SK-N-SH (cell line): Measurements from ENCODE around the gene FAM241A. TPM values are rescaled to one million over a fixed set of nuclear protein-coding genes. Genes with fewer than 3 reads are reported as not detected.

Source experiments
- CTCF ChIA-PET: fragments of 300-600, 350-600 bp; formaldehyde crosslinking; extraction: SDS; loops from one replicate; lab custom pipeline; 2021; lab: Yijun Ruan, JAX
- POLR2A ChIA-PET: fragments of 350-600 bp; sonication (Branson Sonifier 250); formaldehyde crosslinking; extraction: SDS; loops from one replicate; lab custom pipeline; 2020; ENCODE audit warnings: antibody characterized with exemption, inconsistent platforms; lab: Yijun Ruan, JAX
- DNase-seq: peaks from one replicate; pipeline ENCODE4 v3.0.0; 2012
- H2AFZ ChIP-seq: fragments of 200-600 bp; sonication (generic); 2 replicates; pipeline ENCODE4 v1.8.1; 2016; ENCODE audit warnings: antibody characterized with exemption, mild to moderate bottlenecking, low read depth
- H3F3A ChIP-seq: fragments of 200-600 bp; sonication (generic); replicated peaks from 2 replicates; pipeline ENCODE3; 2016; ENCODE audit warnings: antibody characterized with exemption, mild to moderate bottlenecking; ENCODE audit not compliant: insufficient read depth
- H3K27ac ChIP-seq, 2 experiments: fragments of 200-500 bp in 1 of 2; fragments of 200-600 bp in 1 of 2; sonication (Bioruptor generic) in 1 of 2; sonication (generic), shearing (Covaris generic) in 1 of 2; 2 replicates each; pipeline versions ENCODE4 v1.5.1 to v1.6.1; 2014 to 2016; ENCODE audit warnings: low read depth in 2 of 2, inconsistent platforms in 1 of 2, low read length in 1 of 2, mild to moderate bottlenecking in 1 of 2, mixed read lengths in 1 of 2
- H3K27me3 ChIP-seq: fragments of 200-600 bp; sonication (generic), shearing (Covaris generic); 2 replicates; pipeline ENCODE4 v1.6.1; 2016; ENCODE audit warnings: mixed run types; ENCODE audit not compliant: insufficient read depth
- H3K36me3 ChIP-seq, 2 experiments: fragments of 200-500 bp in 1 of 2; fragments of 200-600 bp in 1 of 2; sonication (Bioruptor generic) in 1 of 2; sonication (generic) in 1 of 2; replicated peaks in 1 of 2; 2 replicates each; pipeline versions ENCODE3 to v1.5.1; 2014 to 2016; ENCODE audit warnings: low read length in 1 of 2, mild to moderate bottlenecking in 1 of 2; ENCODE audit not compliant: insufficient read depth in 2 of 2, control insufficient read depth in 1 of 2
- H3K4me1 ChIP-seq, 2 experiments: fragments of 200-500 bp in 1 of 2; fragments of 200-600 bp in 1 of 2; sonication (Bioruptor generic) in 1 of 2; sonication (generic), shearing (Covaris generic) in 1 of 2; 2 replicates each; pipeline versions ENCODE4 v1.5.1 to v1.6.1; 2014 to 2016; ENCODE audit warnings: low read depth in 1 of 2, low read length in 1 of 2, mixed run types in 1 of 2; ENCODE audit not compliant: insufficient read depth in 2 of 2, control insufficient read depth in 1 of 2
- H3K4me2 ChIP-seq: fragments of 200-600 bp; sonication (generic), shearing (Covaris generic); 2 replicates; pipeline ENCODE4 v1.6.1; 2017; ENCODE audit warnings: mixed run types
- H3K4me3 ChIP-seq, 2 experiments: fragments of 200-500 bp in 1 of 2; fragments of 200-600 bp in 1 of 2; sonication (Bioruptor generic) in 1 of 2; sonication (generic), shearing (Covaris generic) in 1 of 2; 2 replicates each; pipeline versions ENCODE4 v1.5.1 to v1.8.1; 2014 to 2016; ENCODE audit warnings: low read depth in 2 of 2, inconsistent platforms in 1 of 2, low read length in 1 of 2, mild to moderate bottlenecking in 1 of 2, mixed read lengths in 1 of 2, moderate library complexity in 1 of 2
- H3K79me2 ChIP-seq: fragments of 200-600 bp; sonication (generic); 2 replicates; pipeline ENCODE4 v1.8.1; 2017; ENCODE audit warnings: mild to moderate bottlenecking; ENCODE audit not compliant: insufficient read depth
- H3K9ac ChIP-seq: fragments of 200-600 bp; sonication (generic); 2 replicates; pipeline ENCODE4 v1.6.1; 2017; ENCODE audit warnings: mixed run types
- H3K9me2 ChIP-seq: fragments of 200-600 bp; sonication (generic); 2 replicates; pipeline ENCODE4 v1.6.1; 2017; ENCODE audit warnings: mixed run types
- H3K9me3 ChIP-seq: fragments of 200-600 bp; sonication (generic); 2 replicates; pipeline ENCODE4 v1.6.1; 2017; ENCODE audit warnings: mixed run types, mild to moderate bottlenecking, moderate library complexity
- H4K20me1 ChIP-seq: fragments of 200-600 bp; sonication (generic); 2 replicates; pipeline ENCODE4 v1.6.1; 2017; ENCODE audit warnings: mild to moderate bottlenecking, mixed run types; ENCODE audit not compliant: insufficient read depth
- CHD2 ChIP-seq: fragments of 150-350 bp; IDR thresholded peaks from 2 replicates; pipeline ENCODE4 v1.6.1; 2018; ENCODE audit warnings: low read length; ENCODE audit not compliant: partially characterized antibody
- ELF1 ChIP-seq: IDR thresholded peaks from 2 replicates; pipeline ENCODE4 v1.4.0; 2012
- EP300 ChIP-seq, 2 experiments: IDR thresholded peaks; 2 replicates each; pipeline versions ENCODE4 v1.4.0 to v1.6.1; 2012; ENCODE audit warnings: borderline replicate concordance in 1 of 2, low read depth in 1 of 2, low read length in 1 of 2
- FOSL2 ChIP-seq: IDR thresholded peaks from 2 replicates; pipeline ENCODE4 v1.4.0; 2012; ENCODE audit warnings: low read depth, mild to moderate bottlenecking, moderate library complexity, borderline replicate concordance
- GATA2 ChIP-seq: sonication (generic); formaldehyde crosslinking; IDR thresholded peaks from 2 replicates; pipeline ENCODE4 v1.5.0; 2020; ENCODE audit warnings: mild to moderate bottlenecking, missing genetic modification reagents
- NRF1 ChIP-seq: IDR thresholded peaks from 2 replicates; pipeline ENCODE4 v1.6.1; 2012; ENCODE audit warnings: low read depth, mild to moderate bottlenecking, low read length
- RCOR1 ChIP-seq: fragments of 150-350 bp; IDR thresholded peaks from 2 replicates; pipeline ENCODE4 v1.6.1; 2017; ENCODE audit warnings: antibody characterized with exemption, low read length
- TCF12 ChIP-seq: IDR thresholded peaks from 2 replicates; pipeline ENCODE4 v1.4.0; 2012
- TEAD4 ChIP-seq: IDR thresholded peaks from 2 replicates; pipeline ENCODE4 v1.4.0; 2012; ENCODE audit warnings: mild to moderate bottlenecking, borderline replicate concordance; ENCODE audit not compliant: insufficient read depth
- USF1 ChIP-seq: IDR thresholded peaks from 2 replicates; pipeline ENCODE4 v1.4.0; 2012; ENCODE audit warnings: low read depth, borderline replicate concordance
- USF2 ChIP-seq: fragments of 150-350 bp; IDR thresholded peaks from 2 replicates; pipeline ENCODE4 v1.6.1; 2017; ENCODE audit warnings: antibody characterized with exemption, low read length, low read depth, borderline replicate concordance
- WGBS: methylation state at CpG from one replicate; pipeline ENCODE4 v1.1.6; 2017; ENCODE audit warnings: low lambda C conversion rate; 5-methylcytosine and 5-hydroxymethylcytosine counted together
- polyA plus RNA-seq, 3 experiments: library from polyadenylated mRNA; depleted of rRNA; stranded (reverse); fragments of >200 nt; gene quantifications; 2 replicates each; pipeline ENCODE4 v1.2.3, GENCODE V29; 2012
- TF ChIP-seq, protein P1 (sequence below): IDR thresholded peaks from 2 replicates; pipeline ENCODE4 v1.6.1; 2012; ENCODE audit warnings: mild to moderate bottlenecking, low read depth, low read length, moderate library complexity
- TF ChIP-seq, protein P2 (sequence below): IDR thresholded peaks from 2 replicates; pipeline ENCODE4 v1.4.0; 2012; ENCODE audit warnings: low read depth

FAM241A gene
- polyA plus RNA-seq, 1 of the 3 experiments (the other 2 are of a cell fraction), result 0.44 TPM

DNA sequence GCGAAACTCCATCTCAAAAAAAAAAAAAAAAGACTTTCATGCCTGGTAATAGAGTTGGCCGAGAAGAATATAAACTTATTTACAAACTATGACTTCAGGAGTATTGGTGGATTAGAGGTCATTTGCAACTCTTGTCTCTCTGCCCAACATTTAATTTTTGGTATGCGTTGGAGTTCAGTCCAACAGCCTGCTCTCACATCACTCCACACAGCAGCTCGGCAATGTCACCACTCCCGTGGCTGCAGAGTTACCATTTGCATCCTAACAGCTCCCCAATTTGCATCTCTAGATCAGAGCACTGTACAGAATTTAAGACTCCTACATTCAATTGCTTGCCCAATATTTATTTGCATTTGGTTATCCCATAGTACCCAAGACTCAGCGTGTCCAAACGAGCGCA is 45.4 kb downstream of the FAM241A start:
- no peaks in the 10 kb centered on the region for H3K27me3 ChIP-seq
- no peak overlapping the region for H2AFZ ChIP-seq
- H3K9ac ChIP-seq, result no peak overlapping the region
- H3K27ac ChIP-seq, result no peak overlapping the region
- peaks cover 0 to 3% of the 10 kb centered on the region in 2 experiments for H3K36me3 ChIP-seq
- H3K9me2 ChIP-seq, result no peaks in the 10 kb centered on the region
- 71% methylated on average over 8 of the region's 8 CpGs for WGBS
- no peak for DNase-seq
- ChIA-PET CTCF (interaction anchor here (0.6 to 1.8 kb wide), 3 partner anchors 18 to 91 kb away, joined by 3 to 14 read pairs (median 6); no protein-coding TSS in a partner anchor), POLR2A (no interaction called here)
- peaks cover 8% of the 10 kb centered on the region for H3F3A ChIP-seq
- H3K4me3 ChIP-seq, result no peak overlapping the region
- no peaks in the 10 kb centered on the region for H4K20me1 ChIP-seq
- TF ChIP-seq GATA2, result no peak
- TF ChIP-seq, protein P1, sequence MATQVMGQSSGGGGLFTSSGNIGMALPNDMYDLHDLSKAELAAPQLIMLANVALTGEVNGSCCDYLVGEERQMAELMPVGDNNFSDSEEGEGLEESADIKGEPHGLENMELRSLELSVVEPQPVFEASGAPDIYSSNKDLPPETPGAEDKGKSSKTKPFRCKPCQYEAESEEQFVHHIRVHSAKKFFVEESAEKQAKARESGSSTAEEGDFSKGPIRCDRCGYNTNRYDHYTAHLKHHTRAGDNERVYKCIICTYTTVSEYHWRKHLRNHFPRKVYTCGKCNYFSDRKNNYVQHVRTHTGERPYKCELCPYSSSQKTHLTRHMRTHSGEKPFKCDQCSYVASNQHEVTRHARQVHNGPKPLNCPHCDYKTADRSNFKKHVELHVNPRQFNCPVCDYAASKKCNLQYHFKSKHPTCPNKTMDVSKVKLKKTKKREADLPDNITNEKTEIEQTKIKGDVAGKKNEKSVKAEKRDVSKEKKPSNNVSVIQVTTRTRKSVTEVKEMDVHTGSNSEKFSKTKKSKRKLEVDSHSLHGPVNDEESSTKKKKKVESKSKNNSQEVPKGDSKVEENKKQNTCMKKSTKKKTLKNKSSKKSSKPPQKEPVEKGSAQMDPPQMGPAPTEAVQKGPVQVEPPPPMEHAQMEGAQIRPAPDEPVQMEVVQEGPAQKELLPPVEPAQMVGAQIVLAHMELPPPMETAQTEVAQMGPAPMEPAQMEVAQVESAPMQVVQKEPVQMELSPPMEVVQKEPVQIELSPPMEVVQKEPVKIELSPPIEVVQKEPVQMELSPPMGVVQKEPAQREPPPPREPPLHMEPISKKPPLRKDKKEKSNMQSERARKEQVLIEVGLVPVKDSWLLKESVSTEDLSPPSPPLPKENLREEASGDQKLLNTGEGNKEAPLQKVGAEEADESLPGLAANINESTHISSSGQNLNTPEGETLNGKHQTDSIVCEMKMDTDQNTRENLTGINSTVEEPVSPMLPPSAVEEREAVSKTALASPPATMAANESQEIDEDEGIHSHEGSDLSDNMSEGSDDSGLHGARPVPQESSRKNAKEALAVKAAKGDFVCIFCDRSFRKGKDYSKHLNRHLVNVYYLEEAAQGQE, result no peak
- no peak for TF ChIP-seq TEAD4
- TF ChIP-seq USF2, result no peak
- no peak for TF ChIP-seq NRF1
- no peak for TF ChIP-seq USF1
- TF ChIP-seq, protein P2, sequence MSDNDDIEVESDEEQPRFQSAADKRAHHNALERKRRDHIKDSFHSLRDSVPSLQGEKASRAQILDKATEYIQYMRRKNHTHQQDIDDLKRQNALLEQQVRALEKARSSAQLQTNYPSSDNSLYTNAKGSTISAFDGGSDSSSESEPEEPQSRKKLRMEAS, result no peak
- no peak for TF ChIP-seq RCOR1
- no peak for TF ChIP-seq ELF1
- TF ChIP-seq FOSL2, result no peak
- no peak for TF ChIP-seq TCF12
- TF ChIP-seq EP300 (IDR thresholded peaks at IDR 0.05; ENCODE audit: borderline replicate concordance in 1 of 2, low read depth in 1 of 2, low read length in 1 of 2), result no peak
- no peak for TF ChIP-seq CHD2
- H3K9me3 ChIP-seq, result no peaks in the 10 kb centered on the region
- H3K4me2 ChIP-seq, result no peak overlapping the region
- H3K79me2 ChIP-seq, result no peaks in the 10 kb centered on the region
- H3K4me1 ChIP-seq, result no peaks in the 10 kb centered on the region; a peak in 1 of 4 replicates
